ENCODE measurements around the gene PREPL. TPM values are rescaled to one million over a fixed set of nuclear protein-coding genes. Genes with fewer than 3 reads are reported as not detected.

PREPL gene
- total and polyA plus RNA-seq, 10 of the 15 experiments (the other 5 are each of a cell fraction or from before 2014, with no cell fraction given), result 9.2 to 43.0 (median 20.4) TPM

- Histone ChIP-seq H3K4me1 (ENCODE audit: control insufficient read depth, insufficient read depth, low read length) (no peaks in the 10 kb centered on the region), H4K20me1 (ENCODE audit: control insufficient read depth, insufficient read depth) (no peaks in the 10 kb centered on the region), H3K36me3 (ENCODE audit: control insufficient read depth in 2 of 2, insufficient read depth in 2 of 2, low read length in 1 of 2) (peaks cover 4 to 19% of the 10 kb centered on the region in 2 experiments), H3K79me2 (ENCODE audit: control insufficient read depth, insufficient read depth, low read length) (no peaks in the 10 kb centered on the region), H3K27me3 (replicated peaks in 1 of 2; ENCODE audit: control insufficient read depth in 2 of 2, insufficient read depth in 2 of 2, low read length in 1 of 2) (no peaks in the 10 kb centered on the region), H3K9me3 (replicated peaks; ENCODE audit: control insufficient read depth, insufficient read depth, low read length) (no peaks in the 10 kb centered on the region), H3K4me2 (ENCODE audit: control insufficient read depth, insufficient read depth) (no peak overlapping the region), H3K9ac (ENCODE audit: control insufficient read depth, insufficient read depth, low read length) (no peak overlapping the region), H2AFZ (ENCODE audit: control insufficient read depth, low read depth, low read length) (no peak overlapping the region), H3K4me3 (no peak overlapping the region), H3K27ac (ENCODE audit: control insufficient read depth, insufficient read depth) (no peak overlapping the region)
- ATAC-seq (no peak), FAIRE-seq (no peak), DNase-seq (ENCODE audit: low read depth, low spot score) (no peak)
- ChIA-PET CTCF (interaction anchor here (1.1 to 1.5 kb wide), 2 partner anchors 31 to 253 kb away, joined by 3 to 4 read pairs; no protein-coding TSS in a partner anchor), SMC1A (ENCODE audit: uncharacterized antibody, unreplicated experiment) (interaction anchor here (0.6 to 1.5 kb wide), 2 partner anchors 36 to 118 kb away, joined by 3 to 4 read pairs; partner anchors contain the start of gene CAMKMT), RAD21 (ENCODE audit: unreplicated experiment) (interaction anchor here (1.2 kb wide), 1 partner anchor 13 kb away, joined by 3 read pairs; no protein-coding TSS in a partner anchor), POLR2A (no interaction called here)
- TF ChIP-seq, protein P1, sequence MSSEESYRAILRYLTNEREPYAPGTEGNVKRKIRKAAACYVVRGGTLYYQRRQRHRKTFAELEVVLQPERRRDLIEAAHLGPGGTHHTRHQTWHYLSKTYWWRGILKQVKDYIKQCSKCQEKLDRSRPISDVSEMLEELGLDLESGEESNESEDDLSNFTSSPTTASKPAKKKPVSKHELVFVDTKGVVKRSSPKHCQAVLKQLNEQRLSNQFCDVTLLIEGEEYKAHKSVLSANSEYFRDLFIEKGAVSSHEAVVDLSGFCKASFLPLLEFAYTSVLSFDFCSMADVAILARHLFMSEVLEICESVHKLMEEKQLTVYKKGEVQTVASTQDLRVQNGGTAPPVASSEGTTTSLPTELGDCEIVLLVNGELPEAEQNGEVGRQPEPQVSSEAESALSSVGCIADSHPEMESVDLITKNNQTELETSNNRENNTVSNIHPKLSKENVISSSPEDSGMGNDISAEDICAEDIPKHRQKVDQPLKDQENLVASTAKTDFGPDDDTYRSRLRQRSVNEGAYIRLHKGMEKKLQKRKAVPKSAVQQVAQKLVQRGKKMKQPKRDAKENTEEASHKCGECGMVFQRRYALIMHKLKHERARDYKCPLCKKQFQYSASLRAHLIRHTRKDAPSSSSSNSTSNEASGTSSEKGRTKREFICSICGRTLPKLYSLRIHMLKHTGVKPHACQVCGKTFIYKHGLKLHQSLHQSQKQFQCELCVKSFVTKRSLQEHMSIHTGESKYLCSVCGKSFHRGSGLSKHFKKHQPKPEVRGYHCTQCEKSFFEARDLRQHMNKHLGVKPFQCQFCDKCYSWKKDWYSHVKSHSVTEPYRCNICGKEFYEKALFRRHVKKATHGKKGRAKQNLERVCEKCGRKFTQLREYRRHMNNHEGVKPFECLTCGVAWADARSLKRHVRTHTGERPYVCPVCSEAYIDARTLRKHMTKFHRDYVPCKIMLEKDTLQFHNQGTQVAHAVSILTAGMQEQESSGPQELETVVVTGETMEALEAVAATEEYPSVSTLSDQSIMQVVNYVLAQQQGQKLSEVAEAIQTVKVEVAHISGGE (CRISPR knock-in tag; IDR thresholded peaks at IDR 0.05), result no peak
- no peak for TF ChIP-seq SIX5 (IDR thresholded peaks at IDR 0.05; ENCODE audit: low read depth, low read length, severe bottlenecking)
- TF ChIP-seq RCOR1 (conservative IDR thresholded peaks at IDR 0.05; ENCODE audit: low read depth, low read length), result no peak
- TF ChIP-seq RAD21 (IDR thresholded peaks at IDR 0.05; ENCODE audit: insufficient read depth, low read depth, low read length), result no peak
- no peak for TF ChIP-seq ZBED1 (IDR thresholded peaks at IDR 0.05; ENCODE audit: borderline replicate concordance)
- TF ChIP-seq GATAD2B (conservative IDR thresholded peaks at IDR 0.05; ENCODE audit: low read depth), result no peak
- TF ChIP-seq JUND (IDR thresholded peaks at IDR 0.05; ENCODE audit: low read depth, low read length), result no peak
- no peak for TF ChIP-seq EGR1 (IDR thresholded peaks at IDR 0.05; ENCODE audit: borderline replicate concordance in 1 of 2, low read depth in 2 of 2, low read length in 2 of 2)
- TF ChIP-seq, protein P2, sequence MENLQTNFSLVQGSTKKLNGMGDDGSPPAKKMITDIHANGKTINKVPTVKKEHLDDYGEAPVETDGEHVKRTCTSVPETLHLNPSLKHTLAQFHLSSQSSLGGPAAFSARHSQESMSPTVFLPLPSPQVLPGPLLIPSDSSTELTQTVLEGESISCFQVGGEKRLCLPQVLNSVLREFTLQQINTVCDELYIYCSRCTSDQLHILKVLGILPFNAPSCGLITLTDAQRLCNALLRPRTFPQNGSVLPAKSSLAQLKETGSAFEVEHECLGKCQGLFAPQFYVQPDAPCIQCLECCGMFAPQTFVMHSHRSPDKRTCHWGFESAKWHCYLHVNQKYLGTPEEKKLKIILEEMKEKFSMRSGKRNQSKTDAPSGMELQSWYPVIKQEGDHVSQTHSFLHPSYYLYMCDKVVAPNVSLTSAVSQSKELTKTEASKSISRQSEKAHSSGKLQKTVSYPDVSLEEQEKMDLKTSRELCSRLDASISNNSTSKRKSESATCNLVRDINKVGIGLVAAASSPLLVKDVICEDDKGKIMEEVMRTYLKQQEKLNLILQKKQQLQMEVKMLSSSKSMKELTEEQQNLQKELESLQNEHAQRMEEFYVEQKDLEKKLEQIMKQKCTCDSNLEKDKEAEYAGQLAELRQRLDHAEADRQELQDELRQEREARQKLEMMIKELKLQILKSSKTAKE (IDR thresholded peaks at IDR 0.05; ENCODE audit: low read depth, poor library complexity, severe bottlenecking), result no peak
- no peak for TF ChIP-seq TARDBP (IDR thresholded peaks at IDR 0.05; ENCODE audit: borderline replicate concordance)
- no peak for TF ChIP-seq POLR2AphosphoS5 (IDR thresholded peaks at IDR 0.05; ENCODE audit: low read length)
- TF ChIP-seq SMAD1 (IDR thresholded peaks at IDR 0.05; ENCODE audit: low read depth, partially characterized antibody), result no peak
- no peak for TF ChIP-seq ZNF217 (IDR thresholded peaks at IDR 0.05)
- no peak for TF ChIP-seq NR2C2 (IDR thresholded peaks at IDR 0.05; ENCODE audit: borderline replicate concordance, control insufficient read depth, insufficient read length, low read depth)
- no peak for TF ChIP-seq SUPT20H (IDR thresholded peaks at IDR 0.05; ENCODE audit: borderline replicate concordance, control insufficient read depth, low read depth, low read length)
- TF ChIP-seq DPF2 (IDR thresholded peaks at IDR 0.05), result no peak
- TF ChIP-seq, protein P3, sequence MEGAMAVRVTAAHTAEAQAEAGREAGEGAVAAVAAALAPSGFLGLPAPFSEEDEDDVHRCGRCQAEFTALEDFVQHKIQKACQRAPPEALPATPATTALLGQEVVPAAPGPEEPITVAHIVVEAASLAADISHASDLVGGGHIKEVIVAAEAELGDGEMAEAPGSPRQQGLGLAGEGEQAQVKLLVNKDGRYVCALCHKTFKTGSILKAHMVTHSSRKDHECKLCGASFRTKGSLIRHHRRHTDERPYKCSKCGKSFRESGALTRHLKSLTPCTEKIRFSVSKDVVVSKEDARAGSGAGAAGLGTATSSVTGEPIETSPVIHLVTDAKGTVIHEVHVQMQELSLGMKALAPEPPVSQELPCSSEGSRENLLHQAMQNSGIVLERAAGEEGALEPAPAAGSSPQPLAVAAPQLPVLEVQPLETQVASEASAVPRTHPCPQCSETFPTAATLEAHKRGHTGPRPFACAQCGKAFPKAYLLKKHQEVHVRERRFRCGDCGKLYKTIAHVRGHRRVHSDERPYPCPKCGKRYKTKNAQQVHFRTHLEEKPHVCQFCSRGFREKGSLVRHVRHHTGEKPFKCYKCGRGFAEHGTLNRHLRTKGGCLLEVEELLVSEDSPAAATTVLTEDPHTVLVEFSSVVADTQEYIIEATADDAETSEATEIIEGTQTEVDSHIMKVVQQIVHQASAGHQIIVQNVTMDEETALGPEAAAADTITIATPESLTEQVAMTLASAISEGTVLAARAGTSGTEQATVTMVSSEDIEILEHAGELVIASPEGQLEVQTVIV (IDR thresholded peaks at IDR 0.05; ENCODE audit: borderline replicate concordance, partially characterized antibody), result no peak
- 90% methylated on average over 4 of the region's 4 CpGs for WGBS (ENCODE audit: insufficient coverage, insufficient replicate concordance, low lambda C conversion rate, missing lambda C conversion rate)
- in situ Hi-C loops (cut with MboI), result no loop called here
- BruUV-seq (replicated peaks), result no TSS peak
- intact Hi-C loops (cut with micrococcal nuclease; ENCODE audit: unreplicated experiment), result no loop called here
These were observed 35.4 kb downstream of the PREPL start for GRCh38 chr2:44325897-44326296.
